Measurements from ENCODE around the gene MYPOP. TPM values are rescaled to one million over a fixed set of nuclear protein-coding genes. Genes with fewer than 3 reads are reported as not detected.

MYPOP gene
- total and polyA plus RNA-seq, 9 of the 15 experiments (the other 6 are each of a cell fraction or from before 2014, with no cell fraction given): 0.32 to 7.6 (median 1.6) TPM

DNA sequence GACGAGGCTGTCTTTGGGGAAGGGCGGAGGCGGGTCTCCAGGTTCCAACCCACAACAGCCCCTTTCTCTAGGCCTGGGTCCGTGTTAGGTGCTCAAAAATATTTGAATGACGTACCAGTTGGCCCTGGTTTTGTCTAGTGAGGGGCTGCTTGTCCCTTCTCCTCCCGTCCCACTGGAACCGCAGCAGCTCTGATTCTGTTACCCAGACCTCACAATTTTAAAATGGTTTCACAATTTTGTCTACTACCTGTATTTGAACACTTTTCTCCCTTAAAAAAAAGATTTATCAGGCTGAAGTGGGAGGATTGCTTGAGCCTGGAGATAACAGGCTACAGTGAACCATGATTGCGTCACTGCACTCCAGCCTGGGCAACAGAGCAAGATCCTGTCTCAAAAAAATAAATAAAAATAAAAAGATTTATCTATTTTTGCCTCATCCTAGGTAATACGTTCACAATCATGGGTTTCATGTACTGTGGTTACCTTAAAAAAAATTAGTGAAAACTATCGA is 15.2 kb downstream of the MYPOP start (continued):
- TF ChIP-seq, protein P1, sequence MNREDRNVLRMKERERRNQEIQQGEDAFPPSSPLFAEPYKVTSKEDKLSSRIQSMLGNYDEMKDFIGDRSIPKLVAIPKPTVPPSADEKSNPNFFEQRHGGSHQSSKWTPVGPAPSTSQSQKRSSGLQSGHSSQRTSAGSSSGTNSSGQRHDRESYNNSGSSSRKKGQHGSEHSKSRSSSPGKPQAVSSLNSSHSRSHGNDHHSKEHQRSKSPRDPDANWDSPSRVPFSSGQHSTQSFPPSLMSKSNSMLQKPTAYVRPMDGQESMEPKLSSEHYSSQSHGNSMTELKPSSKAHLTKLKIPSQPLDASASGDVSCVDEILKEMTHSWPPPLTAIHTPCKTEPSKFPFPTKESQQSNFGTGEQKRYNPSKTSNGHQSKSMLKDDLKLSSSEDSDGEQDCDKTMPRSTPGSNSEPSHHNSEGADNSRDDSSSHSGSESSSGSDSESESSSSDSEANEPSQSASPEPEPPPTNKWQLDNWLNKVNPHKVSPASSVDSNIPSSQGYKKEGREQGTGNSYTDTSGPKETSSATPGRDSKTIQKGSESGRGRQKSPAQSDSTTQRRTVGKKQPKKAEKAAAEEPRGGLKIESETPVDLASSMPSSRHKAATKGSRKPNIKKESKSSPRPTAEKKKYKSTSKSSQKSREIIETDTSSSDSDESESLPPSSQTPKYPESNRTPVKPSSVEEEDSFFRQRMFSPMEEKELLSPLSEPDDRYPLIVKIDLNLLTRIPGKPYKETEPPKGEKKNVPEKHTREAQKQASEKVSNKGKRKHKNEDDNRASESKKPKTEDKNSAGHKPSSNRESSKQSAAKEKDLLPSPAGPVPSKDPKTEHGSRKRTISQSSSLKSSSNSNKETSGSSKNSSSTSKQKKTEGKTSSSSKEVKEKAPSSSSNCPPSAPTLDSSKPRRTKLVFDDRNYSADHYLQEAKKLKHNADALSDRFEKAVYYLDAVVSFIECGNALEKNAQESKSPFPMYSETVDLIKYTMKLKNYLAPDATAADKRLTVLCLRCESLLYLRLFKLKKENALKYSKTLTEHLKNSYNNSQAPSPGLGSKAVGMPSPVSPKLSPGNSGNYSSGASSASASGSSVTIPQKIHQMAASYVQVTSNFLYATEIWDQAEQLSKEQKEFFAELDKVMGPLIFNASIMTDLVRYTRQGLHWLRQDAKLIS (CRISPR knock-in tag; IDR thresholded peaks at IDR 0.05): no peak
- TF ChIP-seq STAT5B (CRISPR knock-in tag; IDR thresholded peaks at IDR 0.05) (no peak), ZNF140 (CRISPR knock-in tag; IDR thresholded peaks at IDR 0.05) (no peak), ZNF77 (CRISPR knock-in tag; IDR thresholded peaks at IDR 0.05) (no peak), ARID2 (IDR thresholded peaks at IDR 0.05) (no peak), HIVEP1 (CRISPR knock-in tag; IDR thresholded peaks at IDR 0.05) (no peak), ILF3 (IDR thresholded peaks at IDR 0.05; ENCODE audit: borderline replicate concordance) (no peak), ZNF408 (CRISPR knock-in tag; IDR thresholded peaks at IDR 0.05; ENCODE audit: low read depth) (no peak), ZNF253 (CRISPR knock-in tag; conservative IDR thresholded peaks at IDR 0.05) (no peak), ZBTB7A (IDR thresholded peaks at IDR 0.05; ENCODE audit: borderline replicate concordance, control insufficient read depth, low read depth, low read length) (no peak), KAT8 (IDR thresholded peaks at IDR 0.05; ENCODE audit: low read depth) (no peak), RFX1 (IDR thresholded peaks at IDR 0.05) (no peak), POU5F1 (IDR thresholded peaks at IDR 0.05; ENCODE audit: borderline replicate concordance, low read depth, low read length, partially characterized antibody) (no peak), ADNP (tag; IDR thresholded peaks at IDR 0.05) (peak; percentile 77; the same call in 1 of the 2 replicates)
- TF ChIP-seq, protein P2, sequence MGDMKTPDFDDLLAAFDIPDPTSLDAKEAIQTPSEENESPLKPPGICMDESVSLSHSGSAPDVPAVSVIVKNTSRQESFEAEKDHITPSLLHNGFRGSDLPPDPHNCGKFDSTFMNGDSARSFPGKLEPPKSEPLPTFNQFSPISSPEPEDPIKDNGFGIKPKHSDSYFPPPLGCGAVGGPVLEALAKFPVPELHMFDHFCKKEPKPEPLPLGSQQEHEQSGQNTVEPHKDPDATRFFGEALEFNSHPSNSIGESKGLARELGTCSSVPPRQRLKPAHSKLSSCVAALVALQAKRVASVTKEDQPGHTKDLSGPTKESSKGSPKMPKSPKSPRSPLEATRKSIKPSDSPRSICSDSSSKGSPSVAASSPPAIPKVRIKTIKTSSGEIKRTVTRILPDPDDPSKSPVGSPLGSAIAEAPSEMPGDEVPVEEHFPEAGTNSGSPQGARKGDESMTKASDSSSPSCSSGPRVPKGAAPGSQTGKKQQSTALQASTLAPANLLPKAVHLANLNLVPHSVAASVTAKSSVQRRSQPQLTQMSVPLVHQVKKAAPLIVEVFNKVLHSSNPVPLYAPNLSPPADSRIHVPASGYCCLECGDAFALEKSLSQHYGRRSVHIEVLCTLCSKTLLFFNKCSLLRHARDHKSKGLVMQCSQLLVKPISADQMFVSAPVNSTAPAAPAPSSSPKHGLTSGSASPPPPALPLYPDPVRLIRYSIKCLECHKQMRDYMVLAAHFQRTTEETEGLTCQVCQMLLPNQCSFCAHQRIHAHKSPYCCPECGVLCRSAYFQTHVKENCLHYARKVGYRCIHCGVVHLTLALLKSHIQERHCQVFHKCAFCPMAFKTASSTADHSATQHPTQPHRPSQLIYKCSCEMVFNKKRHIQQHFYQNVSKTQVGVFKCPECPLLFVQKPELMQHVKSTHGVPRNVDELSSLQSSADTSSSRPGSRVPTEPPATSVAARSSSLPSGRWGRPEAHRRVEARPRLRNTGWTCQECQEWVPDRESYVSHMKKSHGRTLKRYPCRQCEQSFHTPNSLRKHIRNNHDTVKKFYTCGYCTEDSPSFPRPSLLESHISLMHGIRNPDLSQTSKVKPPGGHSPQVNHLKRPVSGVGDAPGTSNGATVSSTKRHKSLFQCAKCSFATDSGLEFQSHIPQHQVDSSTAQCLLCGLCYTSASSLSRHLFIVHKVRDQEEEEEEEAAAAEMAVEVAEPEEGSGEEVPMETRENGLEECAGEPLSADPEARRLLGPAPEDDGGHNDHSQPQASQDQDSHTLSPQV (IDR thresholded peaks at IDR 0.05): no peak; the same call in 1 of the 2 replicates
- TF ChIP-seq, protein P3, sequence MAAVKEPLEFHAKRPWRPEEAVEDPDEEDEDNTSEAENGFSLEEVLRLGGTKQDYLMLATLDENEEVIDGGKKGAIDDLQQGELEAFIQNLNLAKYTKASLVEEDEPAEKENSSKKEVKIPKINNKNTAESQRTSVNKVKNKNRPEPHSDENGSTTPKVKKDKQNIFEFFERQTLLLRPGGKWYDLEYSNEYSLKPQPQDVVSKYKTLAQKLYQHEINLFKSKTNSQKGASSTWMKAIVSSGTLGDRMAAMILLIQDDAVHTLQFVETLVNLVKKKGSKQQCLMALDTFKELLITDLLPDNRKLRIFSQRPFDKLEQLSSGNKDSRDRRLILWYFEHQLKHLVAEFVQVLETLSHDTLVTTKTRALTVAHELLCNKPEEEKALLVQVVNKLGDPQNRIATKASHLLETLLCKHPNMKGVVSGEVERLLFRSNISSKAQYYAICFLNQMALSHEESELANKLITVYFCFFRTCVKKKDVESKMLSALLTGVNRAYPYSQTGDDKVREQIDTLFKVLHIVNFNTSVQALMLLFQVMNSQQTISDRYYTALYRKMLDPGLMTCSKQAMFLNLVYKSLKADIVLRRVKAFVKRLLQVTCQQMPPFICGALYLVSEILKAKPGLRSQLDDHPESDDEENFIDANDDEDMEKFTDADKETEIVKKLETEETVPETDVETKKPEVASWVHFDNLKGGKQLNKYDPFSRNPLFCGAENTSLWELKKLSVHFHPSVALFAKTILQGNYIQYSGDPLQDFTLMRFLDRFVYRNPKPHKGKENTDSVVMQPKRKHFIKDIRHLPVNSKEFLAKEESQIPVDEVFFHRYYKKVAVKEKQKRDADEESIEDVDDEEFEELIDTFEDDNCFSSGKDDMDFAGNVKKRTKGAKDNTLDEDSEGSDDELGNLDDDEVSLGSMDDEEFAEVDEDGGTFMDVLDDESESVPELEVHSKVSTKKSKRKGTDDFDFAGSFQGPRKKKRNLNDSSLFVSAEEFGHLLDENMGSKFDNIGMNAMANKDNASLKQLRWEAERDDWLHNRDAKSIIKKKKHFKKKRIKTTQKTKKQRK (IDR thresholded peaks at IDR 0.05; ENCODE audit: borderline replicate concordance, low read depth, low read length): no peak
